SK-N-DZ (cell line): ENCODE data around the gene TTC7B.

Experiments used
- DNase-seq: peaks from one replicate; pipeline ENCODE4 v3.0.0-alpha.2; 2015; ENCODE audit warnings: low spot score

Gene TTC7B

DNA sequence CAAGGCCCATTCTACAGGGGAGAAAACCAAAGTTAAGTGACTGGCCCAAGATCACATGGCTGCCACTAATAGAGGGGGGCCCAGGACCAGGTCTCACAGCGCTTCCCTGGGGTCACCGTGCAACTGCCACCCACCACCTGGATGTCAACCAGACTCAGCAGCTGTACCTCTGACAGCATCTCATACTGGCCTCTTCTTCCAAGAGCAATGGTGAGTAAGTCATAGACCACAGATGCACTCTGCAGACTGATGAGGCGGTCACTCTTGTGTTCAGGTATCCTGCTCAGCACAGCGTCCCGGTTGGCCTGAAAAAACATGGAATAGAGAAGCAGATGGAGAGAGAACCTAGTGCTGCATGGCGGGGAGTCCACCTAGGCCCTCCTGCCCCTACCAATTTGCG is 139.9 kb downstream of the TTC7B start:
- no peak for DNase-seq

DNA sequence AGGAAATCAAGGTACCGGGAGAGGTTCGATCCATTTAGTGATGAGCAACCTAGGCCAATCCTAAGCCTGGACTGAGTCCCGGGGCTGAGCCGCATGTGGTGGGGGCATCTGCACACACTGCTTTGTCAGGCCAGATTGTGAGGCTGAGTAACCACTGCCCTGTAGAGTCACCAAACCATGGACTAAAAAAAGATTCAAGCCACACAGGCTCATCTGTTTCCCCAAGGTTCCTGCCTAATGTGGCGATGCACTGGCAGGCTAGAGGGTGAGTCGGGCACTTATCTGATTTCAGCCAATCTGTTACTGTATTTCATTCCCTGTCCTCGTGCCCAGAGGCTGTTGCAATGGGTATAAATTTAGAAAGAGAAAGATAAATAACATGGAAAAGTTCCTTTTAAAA is 140.8 kb downstream of the TTC7B start:
- no peak for DNase-seq

DNA sequence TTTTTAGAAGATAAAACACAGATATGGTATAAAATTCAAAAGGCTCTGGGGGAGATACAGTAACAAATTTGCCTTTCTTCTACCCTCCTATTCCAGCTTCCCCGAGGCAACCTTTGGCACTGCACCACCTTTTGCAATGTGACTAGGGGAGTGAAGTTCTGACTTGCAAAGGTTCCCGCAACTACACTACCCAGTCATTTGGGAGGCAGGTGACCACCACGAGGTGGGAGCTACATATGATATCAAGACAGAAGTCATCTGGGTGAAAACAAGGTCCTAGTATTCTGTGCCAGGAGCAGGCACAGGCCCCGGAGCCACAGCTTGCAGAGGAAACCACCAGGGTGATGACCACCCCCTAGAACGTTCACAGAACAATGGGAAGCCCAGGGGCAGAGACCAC is 141.5 kb downstream of the TTC7B start:
- DNase-seq, result no peak

DNA sequence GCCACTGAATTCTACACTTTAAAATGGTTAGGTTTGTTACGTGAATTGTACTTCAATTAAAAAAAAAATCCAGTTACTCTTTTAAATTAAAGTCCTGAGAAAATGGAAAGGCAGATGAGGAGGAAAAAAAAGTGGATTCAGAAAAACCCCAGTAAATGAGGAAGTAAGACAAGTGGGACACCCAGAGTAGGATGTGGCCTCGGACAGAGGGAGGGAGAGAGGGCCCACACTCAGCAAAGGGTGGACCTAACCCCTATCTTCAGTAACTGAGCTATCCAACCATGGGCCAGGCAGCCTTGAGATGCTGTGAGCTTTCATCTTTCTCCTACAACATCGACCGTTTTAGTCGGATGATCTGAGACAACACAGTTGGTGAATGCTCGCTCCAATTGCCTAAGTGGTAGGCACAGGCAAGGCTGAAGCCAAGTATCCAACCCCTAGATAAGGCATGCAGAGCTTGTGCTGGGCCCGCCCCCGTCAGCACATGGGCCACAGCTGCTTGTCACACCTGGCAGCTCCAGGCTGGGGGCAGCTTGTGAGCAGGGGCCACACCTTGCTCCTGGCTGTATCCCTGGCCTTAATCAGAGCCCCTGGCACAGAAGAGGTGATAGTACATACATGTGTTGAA is 142.1 kb downstream of the TTC7B start:
- DNase-seq, result no peak

DNA sequence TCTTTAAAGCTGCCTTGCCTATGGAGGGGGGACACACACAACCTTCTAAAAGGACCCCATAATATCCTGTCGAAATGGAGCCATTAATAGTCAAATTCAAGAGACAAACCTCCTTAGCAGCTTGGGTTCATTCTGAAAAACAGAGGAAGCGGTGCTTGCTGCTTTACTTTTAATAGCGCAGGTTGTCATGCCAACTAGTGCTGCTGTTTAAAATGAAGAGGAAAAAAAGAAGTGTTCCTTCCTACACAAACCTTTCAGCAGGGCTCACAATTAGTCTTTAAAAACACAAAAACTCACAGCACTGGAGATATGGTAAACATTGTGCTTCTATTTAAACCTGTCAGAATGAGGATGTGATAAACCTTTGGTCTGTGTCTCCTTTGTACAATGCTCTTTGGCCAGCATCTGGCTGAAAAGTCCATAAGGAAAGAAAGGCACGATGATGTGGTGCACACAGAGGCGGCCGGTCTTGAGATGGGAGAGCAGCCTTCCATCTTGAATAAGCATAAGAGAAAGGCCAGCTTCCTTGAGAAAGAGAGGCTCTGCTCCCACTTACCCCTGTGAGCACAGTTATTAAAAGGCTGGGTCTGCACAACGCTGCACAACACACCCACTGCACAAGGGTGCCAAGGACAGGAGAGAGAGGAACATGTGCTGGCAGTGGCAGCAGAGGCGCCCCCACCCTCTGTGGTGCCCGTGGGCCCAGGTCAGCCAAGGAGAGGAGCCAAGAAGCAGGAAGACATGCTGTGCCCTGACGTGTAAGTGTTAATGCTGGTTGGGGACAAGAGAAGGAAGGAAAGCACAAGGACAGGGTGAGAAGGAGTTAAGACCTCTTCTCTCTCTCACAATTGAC is 144.6 kb downstream of the TTC7B start:
- DNase-seq, result no peak

DNA sequence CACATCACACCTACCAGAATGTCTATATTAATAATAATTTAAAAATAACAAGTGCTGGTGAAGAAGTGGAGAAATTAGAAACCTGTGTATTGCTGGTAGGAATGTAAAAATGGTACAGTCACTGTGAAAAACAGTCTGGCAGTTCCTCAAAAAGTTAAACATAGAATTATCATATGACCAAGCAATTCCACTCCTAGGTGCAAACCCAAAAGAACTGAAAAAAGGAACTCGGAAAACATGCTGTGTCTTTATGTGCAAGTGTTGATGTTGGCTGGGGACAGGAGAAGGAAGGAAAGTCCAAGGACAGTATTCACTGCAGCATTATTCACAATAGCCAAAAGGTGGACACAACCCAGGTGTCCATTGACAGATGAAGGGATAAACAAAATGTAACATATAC is 146.5 kb downstream of the TTC7B start:
- DNase-seq, result no peak

DNA sequence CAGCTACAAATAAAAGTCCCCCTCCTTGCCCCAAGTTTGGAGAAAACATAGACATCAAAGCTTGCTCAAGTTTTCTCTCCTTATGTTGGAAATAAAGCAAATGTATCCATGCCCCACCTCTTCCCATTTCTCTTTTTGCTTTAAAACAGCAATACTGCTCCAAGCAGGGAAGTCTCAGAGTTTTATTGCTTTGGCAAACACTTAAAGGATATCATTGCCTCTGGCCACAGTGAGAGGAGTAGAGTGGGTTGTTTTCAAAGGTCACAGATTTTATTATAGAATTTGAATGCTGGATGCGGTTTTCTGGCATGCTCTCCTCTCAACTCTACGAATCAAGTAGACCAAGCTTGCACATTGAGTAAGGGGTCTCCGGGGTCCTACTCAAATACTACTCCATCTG is 149.7 kb downstream of the TTC7B start:
- DNase-seq, result no peak

DNA sequence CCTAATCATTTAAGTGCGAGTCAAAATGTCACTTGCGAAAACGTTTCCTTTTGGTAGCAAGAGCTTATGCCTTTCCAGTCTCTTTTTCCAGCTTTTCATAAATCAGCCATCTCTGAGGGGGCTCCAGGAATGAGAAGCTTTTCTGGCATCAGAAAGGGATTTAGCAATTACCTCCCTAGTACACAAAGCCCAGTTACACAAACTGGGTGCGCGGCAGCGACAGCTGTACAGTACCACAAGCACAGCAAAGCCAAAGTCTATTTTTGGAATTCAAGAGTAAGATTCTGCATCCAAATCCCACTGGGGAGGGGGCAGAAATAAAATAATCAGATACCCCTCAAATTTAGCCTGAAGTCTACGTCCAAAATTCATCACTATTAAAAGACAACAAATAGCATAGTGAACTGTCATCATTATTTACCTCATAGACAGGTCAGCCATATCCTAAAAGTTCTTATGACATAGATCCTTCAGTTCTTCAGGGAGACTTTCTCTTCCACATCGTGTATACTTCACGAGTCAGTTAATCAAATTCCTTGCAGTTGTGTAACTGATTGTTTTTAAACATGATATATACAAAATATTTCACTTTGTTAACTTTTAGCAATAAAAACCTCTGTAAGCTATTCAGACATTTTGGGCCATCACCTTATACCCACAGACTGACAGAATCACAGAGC is 150.8 kb downstream of the TTC7B start:
- DNase-seq, result no peak

DNA sequence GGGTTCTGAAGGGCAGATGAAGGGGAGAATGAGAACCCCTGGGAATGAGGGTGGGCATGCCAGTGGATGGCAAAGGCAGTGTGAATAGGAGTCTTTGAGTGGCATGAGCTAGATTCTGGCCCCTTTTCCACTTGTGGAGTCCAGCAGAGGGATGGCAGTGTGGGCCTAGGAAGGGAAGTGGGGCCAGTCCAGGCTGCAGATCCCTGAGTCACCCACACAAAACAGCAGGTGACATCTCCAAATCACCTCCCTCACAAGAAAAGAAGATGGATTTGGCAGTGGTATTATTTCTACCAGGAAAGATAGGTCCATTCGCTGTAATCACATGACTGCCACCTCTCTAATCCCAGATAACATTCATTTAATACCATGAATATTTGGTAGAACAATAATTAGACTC is 151.3 kb downstream of the TTC7B start:
- DNase-seq, result no peak

DNA sequence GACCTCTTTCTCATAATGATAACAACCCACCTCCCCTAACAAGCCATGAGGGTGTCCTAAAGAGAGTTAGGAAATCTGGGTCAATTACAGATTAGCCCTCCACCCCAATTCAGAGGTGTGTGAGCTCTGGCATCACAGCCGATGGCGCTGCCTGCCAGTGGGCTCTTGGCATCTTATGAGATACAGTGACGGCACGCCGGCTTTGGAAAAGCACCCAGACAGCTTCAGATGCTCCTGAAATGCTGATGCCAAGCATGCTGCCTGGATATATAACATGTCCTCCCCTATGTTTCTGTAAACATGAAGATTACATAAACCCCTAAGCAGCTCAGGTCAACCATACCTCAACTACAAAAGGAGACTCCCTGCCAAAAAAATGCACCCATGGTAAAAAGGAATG is 152.6 kb downstream of the TTC7B start:
- no peak for DNase-seq

DNA sequence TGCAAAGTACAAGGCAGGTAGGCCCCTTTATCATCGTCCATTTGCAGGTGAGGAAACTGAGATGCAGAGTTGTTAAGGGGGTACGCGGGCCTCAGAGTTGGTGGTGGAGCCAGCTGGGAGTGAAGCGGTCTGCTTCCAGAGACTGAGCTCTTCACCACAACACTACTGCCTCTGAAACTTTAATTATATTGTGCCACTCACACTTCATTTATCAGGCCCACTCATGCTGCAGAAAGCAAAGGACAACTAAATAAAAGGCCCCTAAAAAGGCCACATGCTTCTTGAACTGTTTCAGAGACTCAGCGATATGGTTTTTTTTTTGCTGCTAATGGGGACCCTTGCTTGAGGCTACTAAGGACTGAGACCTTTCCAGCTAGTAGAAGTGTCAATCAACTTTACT is 153.1 kb downstream of the TTC7B start:
- no peak for DNase-seq

DNA sequence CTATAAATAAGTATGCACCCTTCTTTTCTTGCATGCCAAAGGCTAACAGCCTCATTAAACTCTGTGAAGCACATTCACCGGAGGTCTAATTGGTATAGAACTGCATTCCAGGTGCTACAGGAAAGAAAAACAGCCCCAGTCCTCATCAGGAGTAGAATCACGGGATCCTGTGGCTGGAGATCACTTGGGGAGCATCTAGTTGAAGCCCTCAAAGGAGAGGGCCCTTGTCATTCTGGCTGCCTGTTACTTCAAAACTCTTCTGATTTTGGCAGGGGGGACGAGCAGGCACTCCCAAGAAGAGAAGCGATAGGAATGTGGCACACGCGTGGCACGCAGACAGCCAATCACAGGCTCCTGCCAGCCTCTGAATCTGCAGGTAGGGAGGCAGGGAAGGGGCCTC is 154.4 kb downstream of the TTC7B start:
- DNase-seq, result no peak

DNA sequence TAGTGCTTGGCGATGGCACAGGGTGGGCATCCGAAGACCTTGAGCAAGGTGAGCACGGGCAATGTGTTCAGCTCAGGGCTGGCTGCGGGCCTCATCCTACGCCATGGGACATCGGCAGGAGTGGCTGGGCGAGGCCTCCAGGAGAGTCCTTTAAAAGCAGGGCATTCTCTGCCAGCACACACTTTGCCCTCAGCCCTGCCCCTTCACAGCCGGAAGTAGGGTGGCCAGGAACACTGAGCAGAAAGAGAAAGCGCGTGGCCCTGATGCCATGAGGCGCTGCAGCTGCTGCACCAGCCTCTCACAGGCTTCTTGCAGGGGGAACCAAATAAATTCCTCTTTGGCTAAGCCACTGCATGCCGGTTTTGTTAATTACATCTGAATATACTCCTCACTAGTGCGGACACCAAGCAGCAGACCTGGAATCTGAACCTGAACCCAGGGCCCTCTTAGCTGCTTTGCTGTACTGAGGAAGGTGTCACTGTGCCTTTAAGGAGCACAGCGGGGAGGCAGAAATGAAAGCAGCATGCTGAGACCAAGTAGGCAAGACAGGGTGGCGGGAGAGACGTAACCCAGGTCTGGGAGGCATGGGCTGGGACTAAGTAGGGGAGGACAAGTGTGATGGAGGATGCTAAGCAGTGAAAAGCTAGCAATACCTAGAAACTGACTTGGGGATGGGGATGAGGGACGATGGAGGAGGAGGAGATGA is 155.2 kb downstream of the TTC7B start:
- DNase-seq, result no peak

DNA sequence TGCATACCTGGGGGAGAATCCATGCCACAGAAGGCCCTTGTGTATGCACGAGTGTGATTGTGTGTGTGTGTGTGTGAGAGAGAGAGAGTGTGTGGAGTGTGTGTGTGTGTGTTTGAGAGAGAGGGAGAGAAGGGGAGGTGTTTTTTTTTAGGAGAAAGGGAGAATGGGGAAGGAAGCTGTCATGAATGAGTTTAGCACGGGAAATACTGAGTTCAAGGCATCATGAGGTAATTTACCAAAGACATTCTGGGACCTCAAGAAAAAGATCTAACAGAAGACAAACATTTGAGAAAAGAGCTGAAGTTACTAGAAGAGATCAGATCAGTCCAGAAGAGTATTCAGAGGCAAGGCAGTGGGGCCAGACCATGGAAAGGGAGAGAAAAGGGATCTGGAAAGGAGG is 157.1 kb downstream of the TTC7B start:
- no peak for DNase-seq

DNA sequence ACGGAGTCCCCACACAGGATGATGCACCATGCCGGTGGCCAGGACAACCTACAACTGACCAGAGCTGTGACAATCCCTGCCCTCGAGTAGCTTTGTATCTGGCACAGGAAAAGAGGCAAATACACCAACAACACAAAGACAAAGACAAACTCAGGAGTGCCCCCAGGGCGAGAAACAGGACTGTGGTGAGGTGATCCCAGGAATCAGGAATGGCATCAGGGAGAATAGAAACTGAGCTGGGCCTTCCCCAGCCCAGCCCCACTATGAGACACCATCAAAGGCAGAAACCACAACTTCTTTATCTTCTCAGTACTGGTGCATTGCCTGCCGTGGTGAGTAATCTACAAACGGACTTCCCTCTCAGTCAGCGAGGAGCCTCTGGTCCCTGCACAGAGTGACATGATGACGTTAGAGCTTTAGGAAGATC is 157.7 kb downstream of the TTC7B start:
- DNase-seq, result no peak

DNA sequence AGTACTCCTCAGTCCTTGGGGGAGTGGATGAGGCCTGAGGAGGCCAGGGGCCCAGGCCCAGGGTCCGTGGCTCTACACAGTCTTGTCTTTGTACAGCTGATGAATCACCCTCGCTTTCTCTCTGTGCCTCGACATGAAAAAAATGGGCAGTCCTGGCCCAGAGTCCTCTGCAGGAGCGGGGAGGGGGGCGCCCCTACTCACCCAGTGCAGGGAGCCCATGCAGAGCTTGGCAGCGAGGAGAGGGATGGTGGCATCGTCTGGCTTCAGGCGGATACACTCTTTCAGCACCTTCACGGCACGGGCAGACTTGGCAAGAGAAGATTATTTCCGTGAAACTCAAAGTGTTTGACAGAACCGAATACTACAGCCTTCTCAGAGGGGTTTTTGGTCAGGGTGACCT is 159.3 kb downstream of the TTC7B start:
- no peak for DNase-seq

DNA sequence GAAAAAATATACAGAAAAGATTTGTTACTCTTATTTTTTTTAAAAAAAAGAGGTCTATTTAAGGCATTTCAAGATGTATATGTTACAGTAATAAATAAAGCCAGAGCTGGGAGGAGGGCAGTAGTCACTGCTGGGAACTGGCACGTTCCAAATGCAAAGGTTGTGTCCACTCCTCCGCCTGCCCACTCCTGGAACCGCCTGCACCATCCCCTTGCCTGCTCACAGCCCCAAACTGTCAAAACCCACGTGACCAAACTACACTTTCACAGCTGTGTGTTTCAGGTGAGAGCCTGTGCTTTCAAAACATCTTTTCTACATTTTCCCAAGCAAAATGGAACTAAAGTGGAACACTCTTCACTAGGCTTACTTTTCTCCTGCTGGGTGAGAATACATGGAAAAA is 160.4 kb downstream of the TTC7B start:
- no peak for DNase-seq

DNA sequence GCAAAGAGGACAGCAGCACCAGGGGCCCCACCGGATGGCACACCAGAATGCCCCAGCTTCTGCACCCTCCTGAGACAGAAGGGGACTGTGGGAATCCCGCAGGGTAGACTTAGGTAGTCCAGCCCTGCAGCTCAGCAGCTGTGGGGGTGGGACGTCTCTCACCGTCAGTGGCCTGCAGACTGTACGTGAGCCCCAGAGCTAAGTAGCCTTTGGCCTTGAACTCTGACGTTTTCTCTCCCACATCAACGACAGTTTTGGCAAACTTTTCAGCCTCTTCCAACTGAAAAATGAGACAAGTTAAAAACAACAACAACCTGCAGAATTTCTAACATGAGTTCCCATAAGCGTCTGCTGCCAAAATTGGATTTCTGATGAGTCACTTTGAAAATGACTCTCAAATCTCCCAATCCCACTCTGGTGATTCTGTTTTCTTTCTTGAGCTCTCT is 161.4 kb downstream of the TTC7B start:
- no peak for DNase-seq

DNA sequence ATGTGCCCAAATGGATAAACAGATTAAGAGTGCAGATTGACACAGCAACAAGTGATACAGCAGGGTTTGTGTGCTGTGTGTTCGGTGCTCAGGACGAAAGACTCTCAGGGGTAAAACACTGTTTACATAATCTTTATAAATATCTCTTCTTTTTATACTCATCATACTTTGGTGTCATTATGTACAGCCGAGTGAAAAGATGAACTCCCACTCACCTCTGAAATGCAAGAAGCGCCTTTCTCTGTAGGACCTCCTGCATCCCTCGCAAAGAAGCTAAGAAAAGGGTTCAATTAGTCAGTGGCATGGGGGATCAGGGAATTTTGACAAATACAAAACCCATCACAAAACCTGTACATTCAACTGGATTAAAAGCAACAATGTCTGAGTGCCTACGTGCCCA is 163.6 kb downstream of the TTC7B start:
- DNase-seq, result no peak

DNA sequence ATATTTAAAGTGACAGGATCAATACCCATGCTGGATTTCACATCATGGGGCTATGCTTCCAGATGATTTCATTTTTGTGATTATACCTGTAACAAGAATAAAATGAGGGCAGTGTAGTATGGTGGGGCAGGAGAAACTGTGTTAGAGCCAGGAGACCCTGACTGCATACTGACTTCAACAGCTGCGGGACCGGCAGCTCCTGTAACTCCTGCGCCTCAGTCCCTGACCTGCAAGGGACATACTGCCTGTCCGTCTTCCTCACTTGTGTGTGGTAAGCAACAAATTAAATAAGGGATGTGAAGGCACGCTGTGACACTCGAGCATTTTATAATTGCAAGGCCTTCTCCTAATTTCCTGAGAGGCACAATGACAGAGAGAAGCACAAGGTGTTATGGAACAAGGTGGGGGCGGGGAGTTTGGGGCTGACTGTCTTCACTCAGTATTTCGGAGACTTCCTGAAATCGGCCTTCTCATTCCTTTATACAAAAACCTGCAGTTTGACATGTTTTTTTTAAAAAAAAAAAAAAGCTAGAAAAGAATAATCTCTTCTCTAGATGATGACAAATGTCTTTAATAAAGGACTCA is 164.2 kb downstream of the TTC7B start:
- DNase-seq, result no peak

DNA sequence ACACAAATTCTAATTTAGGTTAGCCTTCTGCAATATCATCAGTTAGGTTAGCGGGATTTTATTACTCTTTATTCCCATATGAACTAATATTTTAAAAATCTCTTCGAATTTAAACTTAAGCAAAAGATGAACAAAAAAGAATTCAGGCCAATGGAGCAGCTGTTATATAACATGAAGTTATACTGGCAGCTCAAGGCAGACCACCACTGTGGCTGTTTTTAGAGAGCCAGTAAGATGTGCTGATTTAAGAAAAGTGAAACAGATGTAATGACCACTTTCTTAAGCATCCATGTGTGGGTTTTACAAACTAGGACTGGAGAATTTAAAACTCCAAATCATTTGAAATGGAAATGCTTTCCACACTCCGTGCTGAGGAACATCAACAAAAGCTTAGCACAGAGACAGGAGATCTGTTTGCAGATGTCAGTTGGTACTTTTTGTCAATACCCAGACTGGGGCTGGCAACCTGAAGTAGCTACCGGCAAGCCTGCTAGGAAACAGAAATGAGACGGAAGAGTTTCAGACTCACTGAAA is 164.9 kb downstream of the TTC7B start:
- DNase-seq, result no peak
